Mammary epithelial cell (primary cell): ENCODE data around the gene RPS28.

ENCODE experiments used
- EZH2 ChIP-seq: IDR thresholded peaks from 2 replicates; pipeline ENCODE4 v1.6.1; 2012; ENCODE audit warnings: low read length, inconsistent platforms, borderline replicate concordance
- TF ChIP-seq, protein P1 (sequence below), 2 donors: IDR thresholded peaks in 1 of 2; conservative IDR thresholded peaks in 1 of 2; 2 replicates each; pipeline ENCODE4 v1.5.1; 2011 to 2012; ENCODE audit warnings: inconsistent platforms in 2 of 2, low read length in 2 of 2, mild to moderate bottlenecking in 2 of 2, control low read depth in 1 of 2, low read depth in 1 of 2; ENCODE audit not compliant: insufficient read depth in 1 of 2; ENCODE audit errors: extremely low read depth in 1 of 2

DNA sequence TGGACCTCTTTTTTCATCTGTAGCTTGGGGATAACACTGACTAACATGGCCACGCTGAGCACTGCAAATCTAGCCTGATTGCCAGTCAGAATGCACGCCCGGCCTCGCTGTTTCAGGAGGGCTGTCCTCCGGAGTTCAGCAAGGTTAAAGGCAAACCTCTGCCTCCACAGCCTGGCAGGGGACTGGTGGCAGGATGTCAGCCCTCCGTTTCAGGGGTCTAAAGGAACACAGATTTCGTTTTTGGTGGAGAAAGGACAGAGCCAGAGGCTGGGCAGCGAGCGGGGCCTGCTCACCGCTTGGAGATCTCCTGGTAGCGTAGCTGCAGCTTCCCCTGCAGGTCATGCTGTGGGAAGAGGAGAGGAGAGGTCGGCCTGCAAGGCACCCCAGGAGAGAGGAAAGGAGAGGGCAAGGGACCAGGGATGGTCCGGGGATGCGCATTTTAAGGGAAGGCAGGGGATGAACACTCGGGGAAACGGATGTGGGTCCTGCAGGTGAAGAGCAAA is 681 bp upstream of the RPS28 start:
- TF ChIP-seq, protein P1, sequence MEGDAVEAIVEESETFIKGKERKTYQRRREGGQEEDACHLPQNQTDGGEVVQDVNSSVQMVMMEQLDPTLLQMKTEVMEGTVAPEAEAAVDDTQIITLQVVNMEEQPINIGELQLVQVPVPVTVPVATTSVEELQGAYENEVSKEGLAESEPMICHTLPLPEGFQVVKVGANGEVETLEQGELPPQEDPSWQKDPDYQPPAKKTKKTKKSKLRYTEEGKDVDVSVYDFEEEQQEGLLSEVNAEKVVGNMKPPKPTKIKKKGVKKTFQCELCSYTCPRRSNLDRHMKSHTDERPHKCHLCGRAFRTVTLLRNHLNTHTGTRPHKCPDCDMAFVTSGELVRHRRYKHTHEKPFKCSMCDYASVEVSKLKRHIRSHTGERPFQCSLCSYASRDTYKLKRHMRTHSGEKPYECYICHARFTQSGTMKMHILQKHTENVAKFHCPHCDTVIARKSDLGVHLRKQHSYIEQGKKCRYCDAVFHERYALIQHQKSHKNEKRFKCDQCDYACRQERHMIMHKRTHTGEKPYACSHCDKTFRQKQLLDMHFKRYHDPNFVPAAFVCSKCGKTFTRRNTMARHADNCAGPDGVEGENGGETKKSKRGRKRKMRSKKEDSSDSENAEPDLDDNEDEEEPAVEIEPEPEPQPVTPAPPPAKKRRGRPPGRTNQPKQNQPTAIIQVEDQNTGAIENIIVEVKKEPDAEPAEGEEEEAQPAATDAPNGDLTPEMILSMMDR (conservative IDR thresholded peaks at IDR 0.05 in 1 of 2, IDR thresholded peaks at IDR 0.05 in 1 of 2; ENCODE audit: extremely low read depth in 1 of 2, insufficient read depth in 1 of 2, low read depth in 1 of 2, low read length in 2 of 2), result no peak
- no peak for TF ChIP-seq EZH2
